Neural cell (in vitro differentiated cells): Measurements from ENCODE around the gene SLC7A1. TPM values are rescaled to one million over a fixed set of nuclear protein-coding genes. Genes with fewer than 3 reads are reported as not detected.

ENCODE experiments used
- H2AFZ ChIP-seq: fragments of 200-600, 300-800 bp; sonication (generic), shearing (Covaris generic); 2 replicates; pipeline ENCODE4 v1.6.0; 2014; ENCODE audit warnings: low read depth, mild to moderate bottlenecking, antibody characterized with exemption, low read length, moderate library complexity
- H3F3A ChIP-seq: fragments of 200-600 bp; shearing (Covaris generic); 2 replicates; pipeline ENCODE4 v1.6.1; 2016; ENCODE audit warnings: mild to moderate bottlenecking, moderate library complexity, mixed read lengths, antibody characterized with exemption, low read length; ENCODE audit not compliant: insufficient read depth, poor library complexity, severe bottlenecking
- H3K27ac ChIP-seq: fragments of 200-600, 300-800 bp; sonication (generic), shearing (Covaris generic); 2 replicates; pipeline ENCODE4 v1.5.1; 2014; ENCODE audit warnings: mild to moderate bottlenecking, low read length, moderate library complexity
- H3K27me3 ChIP-seq: fragments of 300-800, 200-600 bp; sonication (generic), shearing (Covaris generic); 2 replicates; pipeline ENCODE4 v1.6.0; 2014; ENCODE audit warnings: mild to moderate bottlenecking, low read depth, low read length, moderate library complexity; ENCODE audit not compliant: insufficient read depth
- H3K36me3 ChIP-seq: fragments of 300-800, 200-600 bp; sonication (generic), shearing (Covaris generic); 2 replicates; pipeline ENCODE4 v1.5.1; 2014; ENCODE audit warnings: mild to moderate bottlenecking, antibody characterized with exemption, low read length, moderate library complexity; ENCODE audit not compliant: insufficient read depth
- H3K4me2 ChIP-seq: fragments of 300-800, 200-600 bp; sonication (generic), shearing (Covaris generic); 2 replicates; pipeline ENCODE4 v1.6.0; 2014; ENCODE audit warnings: mild to moderate bottlenecking, low read length
- H3K4me3 ChIP-seq: fragments of 300-800, 200-600 bp; sonication (generic), shearing (Covaris generic); 2 replicates; pipeline ENCODE4 v1.5.1; 2014; ENCODE audit warnings: mild to moderate bottlenecking, low read length, moderate library complexity
- H3K79me2 ChIP-seq: fragments of 200-600 bp; shearing (Covaris generic); replicated peaks from 2 replicates; pipeline ENCODE4 v1.6.0; 2014; ENCODE audit warnings: mild to moderate bottlenecking, low read length, moderate library complexity; ENCODE audit not compliant: insufficient read depth
- H3K9ac ChIP-seq: fragments of 300-800, 200-600 bp; sonication (generic), shearing (Covaris generic); 2 replicates; pipeline ENCODE4 v1.6.1; 2016; ENCODE audit warnings: mild to moderate bottlenecking, low read length, mixed read lengths
- H3K9me2 ChIP-seq: fragments of 200-600 bp; shearing (Covaris generic); 2 replicates; pipeline ENCODE4 v1.6.1; 2016; ENCODE audit warnings: mild to moderate bottlenecking, low read length, mixed read lengths; ENCODE audit not compliant: insufficient read depth
- H3K9me3 ChIP-seq: fragments of 200-600, 300-800 bp; sonication (generic), shearing (Covaris generic); 2 replicates; pipeline ENCODE4 v1.6.1; 2016; ENCODE audit warnings: mild to moderate bottlenecking, mixed run types, low read length, moderate library complexity, mixed read lengths
- H4K20me1 ChIP-seq: fragments of 200-600 bp; shearing (Covaris generic); 2 replicates; pipeline ENCODE4 v1.6.1; 2016; ENCODE audit warnings: mild to moderate bottlenecking, mixed run types; ENCODE audit not compliant: insufficient read depth
- EP300 ChIP-seq: fragments of 450-650 bp; conservative IDR thresholded peaks from 2 replicates; pipeline ENCODE4 v1.6.1; 2014; ENCODE audit warnings: antibody characterized with exemption, mild to moderate bottlenecking, moderate library complexity; ENCODE audit not compliant: poor library complexity, severe bottlenecking
- EZH2 ChIP-seq: fragments of 200-600, 300-800 bp; shearing (Covaris generic), sonication (generic); IDR thresholded peaks from 2 replicates; pipeline ENCODE4 v1.6.1; 2014; ENCODE audit warnings: antibody characterized with exemption, low read length, borderline replicate concordance, mild to moderate bottlenecking; ENCODE audit not compliant: insufficient read depth, poor library complexity, severe bottlenecking
- MXI1 ChIP-seq: fragments of 450-650 bp; conservative IDR thresholded peaks from 2 replicates; pipeline ENCODE4 v1.6.1; 2014; ENCODE audit warnings: antibody characterized with exemption, mild to moderate bottlenecking; ENCODE audit not compliant: poor library complexity, severe bottlenecking
- POLR2AphosphoS5 ChIP-seq: IDR thresholded peaks from 2 replicates; pipeline ENCODE4 v1.6.1; 2012
- RAD21 ChIP-seq: fragments of 450-650 bp; conservative IDR thresholded peaks from 2 replicates; pipeline ENCODE4 v1.6.1; 2014; ENCODE audit warnings: antibody characterized with exemption, mild to moderate bottlenecking, moderate library complexity
- REST ChIP-seq: IDR thresholded peaks from 2 replicates; pipeline ENCODE4 v1.6.1; 2012; ENCODE audit warnings: borderline replicate concordance
- SMC3 ChIP-seq: fragments of 450-650 bp; conservative IDR thresholded peaks from 2 replicates; pipeline ENCODE4 v1.6.1; 2014; ENCODE audit warnings: antibody characterized with exemption, mild to moderate bottlenecking, moderate library complexity; ENCODE audit not compliant: poor library complexity
- TAF1 ChIP-seq: IDR thresholded peaks from 2 replicates; pipeline ENCODE4 v1.6.1; 2012; ENCODE audit warnings: low read depth
- polyA plus RNA-seq: library from polyadenylated mRNA; depleted of rRNA; stranded (reverse); fragments of >200 nt; gene quantifications from 2 replicates; pipeline ENCODE4 v1.2.3, GENCODE V29; 2014
- TF ChIP-seq, protein P1 (sequence below): fragments of 450-650 bp; IDR thresholded peaks from 2 replicates; pipeline ENCODE4 v1.5.1; 2014; ENCODE audit warnings: antibody characterized with exemption, mild to moderate bottlenecking, moderate library complexity; ENCODE audit not compliant: poor library complexity, severe bottlenecking

SLC7A1 gene
- polyA plus RNA-seq, 1 donor from 2014 or later = 2.6 TPM

- H3K4me2 ChIP-seq = no peak overlapping the region
- TF ChIP-seq POLR2AphosphoS5 (no peak), REST (no peak), TAF1 (no peak), MXI1 (no peak), EP300 (no peak), SMC3 (no peak), RAD21 (no peak), EZH2 (no peak)
- TF ChIP-seq, protein P1, sequence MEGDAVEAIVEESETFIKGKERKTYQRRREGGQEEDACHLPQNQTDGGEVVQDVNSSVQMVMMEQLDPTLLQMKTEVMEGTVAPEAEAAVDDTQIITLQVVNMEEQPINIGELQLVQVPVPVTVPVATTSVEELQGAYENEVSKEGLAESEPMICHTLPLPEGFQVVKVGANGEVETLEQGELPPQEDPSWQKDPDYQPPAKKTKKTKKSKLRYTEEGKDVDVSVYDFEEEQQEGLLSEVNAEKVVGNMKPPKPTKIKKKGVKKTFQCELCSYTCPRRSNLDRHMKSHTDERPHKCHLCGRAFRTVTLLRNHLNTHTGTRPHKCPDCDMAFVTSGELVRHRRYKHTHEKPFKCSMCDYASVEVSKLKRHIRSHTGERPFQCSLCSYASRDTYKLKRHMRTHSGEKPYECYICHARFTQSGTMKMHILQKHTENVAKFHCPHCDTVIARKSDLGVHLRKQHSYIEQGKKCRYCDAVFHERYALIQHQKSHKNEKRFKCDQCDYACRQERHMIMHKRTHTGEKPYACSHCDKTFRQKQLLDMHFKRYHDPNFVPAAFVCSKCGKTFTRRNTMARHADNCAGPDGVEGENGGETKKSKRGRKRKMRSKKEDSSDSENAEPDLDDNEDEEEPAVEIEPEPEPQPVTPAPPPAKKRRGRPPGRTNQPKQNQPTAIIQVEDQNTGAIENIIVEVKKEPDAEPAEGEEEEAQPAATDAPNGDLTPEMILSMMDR = no peak
- H3K9me2 ChIP-seq = no peaks in the 10 kb centered on the region
- no peaks in the 10 kb centered on the region for H3K9me3 ChIP-seq
- no peak overlapping the region for H3K9ac ChIP-seq
- no peak overlapping the region for H3K27ac ChIP-seq
- H2AFZ ChIP-seq = no peak overlapping the region
- no peak overlapping the region for H3K4me3 ChIP-seq
- H3K79me2 ChIP-seq = no peaks in the 10 kb centered on the region
- peaks cover 6% of the 10 kb centered on the region for H3K36me3 ChIP-seq
- H3K27me3 ChIP-seq = no peaks in the 10 kb centered on the region
- H4K20me1 ChIP-seq = no peaks in the 10 kb centered on the region
- no peaks in the 10 kb centered on the region for H3F3A ChIP-seq
Measured at GRCh38 chr13:29524176-29524575, 71.3 kb downstream of the SLC7A1 start.

DNA sequence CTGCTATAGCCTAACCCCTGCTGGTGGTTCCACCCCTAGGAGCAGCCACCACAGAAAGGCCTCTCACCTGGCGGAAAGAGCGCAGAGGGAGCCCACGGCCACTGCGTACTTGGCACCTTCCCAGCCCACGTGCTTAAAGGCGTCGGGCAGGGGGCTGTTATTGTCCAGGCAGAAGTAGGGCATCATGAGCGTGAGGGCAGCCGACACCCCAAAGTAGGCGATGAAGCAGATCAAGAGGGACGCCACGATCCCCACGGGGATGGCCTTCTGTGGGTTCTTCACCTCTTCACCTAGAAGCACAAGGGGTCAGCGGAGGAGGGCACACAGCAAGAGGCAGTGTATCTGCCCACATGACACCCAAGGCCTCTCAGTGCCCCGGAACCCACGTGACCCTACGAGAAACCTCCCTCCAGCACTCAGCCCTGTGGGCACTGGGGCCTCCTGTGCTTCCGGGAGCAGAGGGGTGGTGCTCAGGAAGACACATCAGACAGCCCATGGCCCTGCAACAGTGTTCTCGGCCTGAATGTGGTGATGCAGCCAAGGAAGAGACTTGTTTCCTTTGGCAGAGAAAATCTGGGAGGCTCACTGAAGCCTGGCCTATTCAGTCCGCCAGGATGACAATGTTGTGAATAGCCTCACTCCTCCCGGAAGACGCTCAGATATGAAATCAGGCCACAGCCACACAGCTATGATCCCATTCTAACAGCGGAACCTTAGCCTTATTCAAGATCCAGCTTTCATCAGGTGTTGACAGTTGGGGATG lies 72.1 kb downstream of the SLC7A1 start:
- no peak overlapping the region for H3K4me2 ChIP-seq
- no peak overlapping the region for H3K9ac ChIP-seq
- H3K27me3 ChIP-seq = no peaks in the 10 kb centered on the region
- no peaks in the 10 kb centered on the region for H3F3A ChIP-seq
- no peaks in the 10 kb centered on the region for H3K9me2 ChIP-seq
- H3K4me3 ChIP-seq = no peak overlapping the region
- H2AFZ ChIP-seq = no peak overlapping the region
- TF ChIP-seq EP300 (no peak), RAD21 (no peak)
- TF ChIP-seq, protein P1 = no peak
- no peaks in the 10 kb centered on the region for H3K9me3 ChIP-seq
- peaks cover 8% of the 10 kb centered on the region for H3K36me3 ChIP-seq
- no peaks in the 10 kb centered on the region for H4K20me1 ChIP-seq
- no peak overlapping the region for H3K27ac ChIP-seq
- H3K79me2 ChIP-seq = no peaks in the 10 kb centered on the region
